Measurements from ENCODE around the gene IGFLR1. TPM values are rescaled to one million over a fixed set of nuclear protein-coding genes. Genes with fewer than 3 reads are reported as not detected.

Gene IGFLR1
- total RNA-seq, 1 experiment from 2014 or later: 4.9 TPM

GRCh38 chr19:35767288-35768081 is 25.2 kb upstream of the IGFLR1 start:
- TF ChIP-seq CTCF (conservative IDR thresholded peaks at IDR 0.05; ENCODE audit: low read depth, low read length) (no peak), EZH2 (IDR thresholded peaks at IDR 0.05; ENCODE audit: borderline replicate concordance, low read depth, low read length, poor library complexity, severe bottlenecking) (no peak)
- intact Hi-C loops (cut with micrococcal nuclease; ENCODE audit: unreplicated experiment): no loop called here
- H3K4me1 ChIP-seq (ENCODE audit: insufficient read depth, low read length, poor library complexity, severe bottlenecking): no peaks in the 10 kb centered on the region
- POLR2A ChIA-PET (ENCODE audit: low non-redundant PET): no interaction called here
- H3K4me3 ChIP-seq (ENCODE audit: low read depth, low read length, poor library complexity, severe bottlenecking): no peak overlapping the region
- no peak overlapping the region for H3K27ac ChIP-seq (ENCODE audit: low read depth, low read length, poor library complexity, severe bottlenecking)
- CTCF ChIA-PET: no interaction called here
- DNase-seq (ENCODE audit: low spot score): no peak
- no peaks in the 10 kb centered on the region for H3K27me3 ChIP-seq (replicated peaks; ENCODE audit: insufficient read depth, low read depth, low read length, poor library complexity)
- no peaks in the 10 kb centered on the region for H3K9me3 ChIP-seq (ENCODE audit: low read depth, low read length, poor library complexity, severe bottlenecking)
- no TSS peak for BruUV-seq (replicated peaks)
- H3K36me3 ChIP-seq (ENCODE audit: insufficient read depth, low read length, poor library complexity, severe bottlenecking): peaks cover 14% of the 10 kb centered on the region

GRCh38 chr19:35766571-35767104 is 24.4 kb upstream of the IGFLR1 start:
- POLR2A ChIA-PET (ENCODE audit: low non-redundant PET): no interaction called here
- DNase-seq (ENCODE audit: low spot score): no peak
- Histone ChIP-seq H3K4me1 (ENCODE audit: insufficient read depth, low read length, poor library complexity, severe bottlenecking) (no peaks in the 10 kb centered on the region), H3K9me3 (ENCODE audit: low read depth, low read length, poor library complexity, severe bottlenecking) (no peaks in the 10 kb centered on the region), H3K36me3 (ENCODE audit: insufficient read depth, low read length, poor library complexity, severe bottlenecking) (peaks cover 21% of the 10 kb centered on the region), H3K27me3 (replicated peaks; ENCODE audit: insufficient read depth, low read depth, low read length, poor library complexity) (no peaks in the 10 kb centered on the region), H3K27ac (ENCODE audit: low read depth, low read length, poor library complexity, severe bottlenecking) (no peak overlapping the region), H3K4me3 (ENCODE audit: low read depth, low read length, poor library complexity, severe bottlenecking) (no peak overlapping the region)
- TF ChIP-seq EZH2 (IDR thresholded peaks at IDR 0.05; ENCODE audit: borderline replicate concordance, low read depth, low read length, poor library complexity, severe bottlenecking) (no peak), CTCF (conservative IDR thresholded peaks at IDR 0.05; ENCODE audit: low read depth, low read length) (no peak)
- no TSS peak for BruUV-seq (replicated peaks)
- CTCF ChIA-PET: no interaction called here
- intact Hi-C loops (cut with micrococcal nuclease; ENCODE audit: unreplicated experiment): no loop called here

DNA sequence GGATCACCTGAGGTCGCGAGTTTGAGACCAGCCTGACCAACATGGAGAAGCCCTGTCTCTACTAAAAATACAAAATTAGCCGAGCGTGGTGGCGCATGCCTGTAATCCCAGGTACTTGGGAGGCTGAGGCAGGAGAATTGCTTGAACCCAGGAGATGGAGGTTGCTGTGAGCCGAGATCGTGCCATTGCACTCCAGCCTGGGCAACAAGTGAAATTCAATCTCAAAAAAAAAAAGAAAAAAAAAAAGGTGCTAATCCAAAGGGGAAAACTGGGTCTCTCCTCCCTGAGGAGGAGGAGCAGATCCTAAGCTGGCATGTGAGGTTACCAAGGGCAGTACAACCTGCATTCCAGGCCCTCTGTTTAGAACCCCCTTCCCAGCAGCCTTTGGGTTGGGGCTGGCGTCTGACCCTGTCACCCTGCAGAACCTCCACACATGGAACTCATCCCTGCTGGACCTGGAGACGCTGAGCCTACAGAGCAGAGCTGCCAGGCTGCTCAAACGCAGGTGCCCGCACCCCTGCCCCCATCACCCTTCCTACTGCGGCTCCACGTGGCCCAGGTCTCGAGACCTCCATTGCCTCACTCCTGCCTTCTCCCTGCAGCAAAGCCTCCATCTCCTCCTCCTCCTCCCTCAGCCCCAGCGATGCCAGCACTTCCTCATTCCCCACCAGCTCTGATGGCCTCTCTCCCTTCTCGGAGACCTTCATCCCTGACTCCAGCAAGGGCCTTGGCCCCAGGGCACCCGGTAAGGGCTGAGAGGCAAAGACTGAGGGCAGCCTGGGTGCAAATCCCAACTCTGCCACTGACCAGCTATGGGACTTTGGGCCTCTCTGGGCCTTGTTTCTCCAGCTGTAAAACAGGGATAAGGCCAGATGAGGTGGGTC is 22.4 kb upstream of the IGFLR1 start:
- H3K36me3 ChIP-seq (ENCODE audit: insufficient read depth, low read length, poor library complexity, severe bottlenecking): peaks cover 37% of the 10 kb centered on the region
- no peaks in the 10 kb centered on the region for H3K9me3 ChIP-seq (ENCODE audit: low read depth, low read length, poor library complexity, severe bottlenecking)
- TF ChIP-seq CTCF (conservative IDR thresholded peaks at IDR 0.05; ENCODE audit: low read depth, low read length): no peak
- no peak for TF ChIP-seq EZH2 (IDR thresholded peaks at IDR 0.05; ENCODE audit: borderline replicate concordance, low read depth, low read length, poor library complexity, severe bottlenecking)
- intact Hi-C loops (cut with micrococcal nuclease; ENCODE audit: unreplicated experiment): no loop called here
- ChIA-PET POLR2A (ENCODE audit: low non-redundant PET) (no interaction called here), CTCF (no interaction called here)
- no peak for DNase-seq (ENCODE audit: low spot score)
- no peak overlapping the region for H3K4me3 ChIP-seq (ENCODE audit: low read depth, low read length, poor library complexity, severe bottlenecking)
- H3K27ac ChIP-seq (ENCODE audit: low read depth, low read length, poor library complexity, severe bottlenecking): no peak overlapping the region
- no TSS peak for BruUV-seq (replicated peaks)
- H3K27me3 ChIP-seq (replicated peaks; ENCODE audit: insufficient read depth, low read depth, low read length, poor library complexity): no peaks in the 10 kb centered on the region
- no peaks in the 10 kb centered on the region for H3K4me1 ChIP-seq (ENCODE audit: insufficient read depth, low read length, poor library complexity, severe bottlenecking)
